Osteoblast (primary cell): ENCODE data around the gene TAC3. TPM values are rescaled to one million over a fixed set of nuclear protein-coding genes. Genes with fewer than 3 reads are reported as not detected.

Source experiments
- DNase-seq: peaks from one replicate; pipeline ENCODE4 v3.0.0; 2011; ENCODE audit warnings: low spot score, mixed read lengths; ENCODE audit not compliant: insufficient read length; ENCODE audit errors: missing footprints
- H2AFZ ChIP-seq: 2 replicates; pipeline ENCODE4 v1.6.0; 2011; ENCODE audit warnings: mild to moderate bottlenecking, low read length
- H3K27ac ChIP-seq: 2 replicates; pipeline ENCODE4 v1.5.1; 2011; ENCODE audit warnings: mild to moderate bottlenecking, low read depth, low read length, moderate library complexity
- H3K27me3 ChIP-seq: 2 replicates; pipeline ENCODE4 v1.6.0; 2012; ENCODE audit warnings: mild to moderate bottlenecking, control low read depth, inconsistent platforms, low read length, moderate library complexity; ENCODE audit not compliant: insufficient read depth
- H3K36me3 ChIP-seq: 2 replicates; pipeline ENCODE4 v1.5.1; 2011; ENCODE audit warnings: mild to moderate bottlenecking, low read length, control low read depth, moderate library complexity; ENCODE audit not compliant: insufficient read depth
- H3K4me1 ChIP-seq: 2 replicates; pipeline ENCODE4 v1.5.1; 2011; ENCODE audit warnings: mild to moderate bottlenecking, low read length, control low read depth, moderate library complexity; ENCODE audit not compliant: insufficient read depth
- H3K4me2 ChIP-seq: 2 replicates; pipeline ENCODE4 v1.6.0; 2011; ENCODE audit warnings: mild to moderate bottlenecking, low read length; ENCODE audit not compliant: insufficient read depth
- H3K4me3 ChIP-seq: fragments of 200-600 bp; sonication (generic); 3 replicates; pipeline ENCODE4 v1.5.1; 2012; ENCODE audit warnings: mild to moderate bottlenecking, low read length, inconsistent platforms; ENCODE audit not compliant: insufficient read depth
- H3K79me2 ChIP-seq: 2 replicates; pipeline ENCODE4 v1.6.0; 2012; ENCODE audit warnings: mild to moderate bottlenecking, low read length, control low read depth, inconsistent platforms; ENCODE audit not compliant: insufficient read depth
- H3K9me3 ChIP-seq: 2 replicates; pipeline ENCODE4 v1.5.1; 2011; ENCODE audit warnings: low read depth, low read length, control low read depth
- H4K20me1 ChIP-seq: 2 replicates; pipeline ENCODE4 v1.6.0; 2012; ENCODE audit warnings: mild to moderate bottlenecking, low read length, control low read depth; ENCODE audit not compliant: insufficient read depth
- CTCF ChIP-seq: IDR thresholded peaks from 2 replicates; pipeline ENCODE4 v1.5.1; 2011; ENCODE audit warnings: mild to moderate bottlenecking, low read depth, low read length, moderate library complexity; ENCODE audit errors: extremely low read depth
- total RNA-seq: library from RNA; depleted of rRNA; stranded (reverse); fragments of >200 nt; gene quantifications from 2 replicates; pipeline ENCODE4 v1.2.3, GENCODE V29; 2012

Gene TAC3
- total RNA-seq, 1 donor, result not detected

GRCh38 chr12:56998981-56999380, 17.3 kb downstream of the TAC3 start:
- no peak overlapping the region for H3K27ac ChIP-seq
- no peak for TF ChIP-seq CTCF
- no peak overlapping the region for H2AFZ ChIP-seq
- no peak for DNase-seq
- peaks cover 31% of the 10 kb centered on the region for H3K79me2 ChIP-seq
- no peak overlapping the region for H3K4me2 ChIP-seq
- H3K36me3 ChIP-seq, result peaks cover 22% of the 10 kb centered on the region
- H3K27me3 ChIP-seq, result no peaks in the 10 kb centered on the region
- no peaks in the 10 kb centered on the region for H3K9me3 ChIP-seq
- peaks cover 49% of the 10 kb centered on the region for H4K20me1 ChIP-seq
- no peak overlapping the region for H3K4me3 ChIP-seq
- H3K4me1 ChIP-seq, result peaks cover 14% of the 10 kb centered on the region

- Histone ChIP-seq H3K4me1 (peaks cover 14% of the 10 kb centered on the region), H4K20me1 (peaks cover 49% of the 10 kb centered on the region), H3K36me3 (peaks cover 16% of the 10 kb centered on the region), H3K27ac (no peak overlapping the region), H3K27me3 (no peaks in the 10 kb centered on the region), H3K4me3 (no peak overlapping the region), H3K4me2 (no peak overlapping the region), H2AFZ (no peak overlapping the region), H3K9me3 (no peaks in the 10 kb centered on the region), H3K79me2 (peaks cover 24% of the 10 kb centered on the region)
- DNase-seq, result no peak
- TF ChIP-seq CTCF, result no peak
These were observed 18.0 kb downstream of the TAC3 start for GRCh38 chr12:56998316-56998715.

GRCh38 chr12:56996793-56997545, 19.4 kb downstream of the TAC3 start:
- Histone ChIP-seq H3K4me2 (no peak overlapping the region), H3K79me2 (peaks cover 14% of the 10 kb centered on the region), H3K4me3 (no peak overlapping the region), H3K9me3 (no peaks in the 10 kb centered on the region), H3K27ac (no peak overlapping the region), H3K27me3 (no peaks in the 10 kb centered on the region), H3K36me3 (peaks cover 3% of the 10 kb centered on the region), H3K4me1 (peaks cover 14% of the 10 kb centered on the region), H2AFZ (no peak overlapping the region), H4K20me1 (peaks cover 41% of the 10 kb centered on the region)
- TF ChIP-seq CTCF, result no peak
- DNase-seq, result no peak

- no peak for TF ChIP-seq CTCF
- peaks cover 10% of the 10 kb centered on the region for H3K79me2 ChIP-seq
- no peak for DNase-seq
These were observed 20.3 kb downstream of the TAC3 start for GRCh38 chr12:56995930-56996496.

More at GRCh38 chr12:56995930-56996496, 20.3 kb downstream of the TAC3 start:
- H3K36me3 ChIP-seq, result no peaks in the 10 kb centered on the region
- no peak overlapping the region for H3K4me2 ChIP-seq
- H3K27me3 ChIP-seq, result peaks cover 3% of the 10 kb centered on the region
- no peaks in the 10 kb centered on the region for H3K9me3 ChIP-seq
- no peak overlapping the region for H3K27ac ChIP-seq
- peaks cover 14% of the 10 kb centered on the region for H3K4me1 ChIP-seq
- peaks cover 37% of the 10 kb centered on the region for H4K20me1 ChIP-seq
- H3K4me3 ChIP-seq, result no peak overlapping the region
- no peak overlapping the region for H2AFZ ChIP-seq
